ENCODE data around the gene TXNDC5. TPM values are rescaled to one million over a fixed set of nuclear protein-coding genes. Genes with fewer than 3 reads are reported as not detected.

TXNDC5 gene
- total RNA-seq, 1 donor from 2014 or later: 360 TPM

- Histone ChIP-seq H3K36me3 (ENCODE audit: control insufficient read depth, insufficient read depth, low read length) (peaks cover 1% of the 10 kb centered on the region), H3K27me3 (ENCODE audit: control insufficient read depth, insufficient read depth, low read length) (peaks cover 5% of the 10 kb centered on the region), H3K4me3 (ENCODE audit: low read depth, low read length) (peak overlapping the region; percentile 65)
- TF ChIP-seq, protein P1, sequence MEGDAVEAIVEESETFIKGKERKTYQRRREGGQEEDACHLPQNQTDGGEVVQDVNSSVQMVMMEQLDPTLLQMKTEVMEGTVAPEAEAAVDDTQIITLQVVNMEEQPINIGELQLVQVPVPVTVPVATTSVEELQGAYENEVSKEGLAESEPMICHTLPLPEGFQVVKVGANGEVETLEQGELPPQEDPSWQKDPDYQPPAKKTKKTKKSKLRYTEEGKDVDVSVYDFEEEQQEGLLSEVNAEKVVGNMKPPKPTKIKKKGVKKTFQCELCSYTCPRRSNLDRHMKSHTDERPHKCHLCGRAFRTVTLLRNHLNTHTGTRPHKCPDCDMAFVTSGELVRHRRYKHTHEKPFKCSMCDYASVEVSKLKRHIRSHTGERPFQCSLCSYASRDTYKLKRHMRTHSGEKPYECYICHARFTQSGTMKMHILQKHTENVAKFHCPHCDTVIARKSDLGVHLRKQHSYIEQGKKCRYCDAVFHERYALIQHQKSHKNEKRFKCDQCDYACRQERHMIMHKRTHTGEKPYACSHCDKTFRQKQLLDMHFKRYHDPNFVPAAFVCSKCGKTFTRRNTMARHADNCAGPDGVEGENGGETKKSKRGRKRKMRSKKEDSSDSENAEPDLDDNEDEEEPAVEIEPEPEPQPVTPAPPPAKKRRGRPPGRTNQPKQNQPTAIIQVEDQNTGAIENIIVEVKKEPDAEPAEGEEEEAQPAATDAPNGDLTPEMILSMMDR (IDR thresholded peaks at IDR 0.05; ENCODE audit: insufficient read depth, low read length, severe bottlenecking): no peak
- no peak for DNase-seq (ENCODE audit: low read depth)
- no peak for FAIRE-seq
Measured at GRCh38 chr6:7910298-7910653, 312 bp downstream of the TXNDC5 start.

DNA sequence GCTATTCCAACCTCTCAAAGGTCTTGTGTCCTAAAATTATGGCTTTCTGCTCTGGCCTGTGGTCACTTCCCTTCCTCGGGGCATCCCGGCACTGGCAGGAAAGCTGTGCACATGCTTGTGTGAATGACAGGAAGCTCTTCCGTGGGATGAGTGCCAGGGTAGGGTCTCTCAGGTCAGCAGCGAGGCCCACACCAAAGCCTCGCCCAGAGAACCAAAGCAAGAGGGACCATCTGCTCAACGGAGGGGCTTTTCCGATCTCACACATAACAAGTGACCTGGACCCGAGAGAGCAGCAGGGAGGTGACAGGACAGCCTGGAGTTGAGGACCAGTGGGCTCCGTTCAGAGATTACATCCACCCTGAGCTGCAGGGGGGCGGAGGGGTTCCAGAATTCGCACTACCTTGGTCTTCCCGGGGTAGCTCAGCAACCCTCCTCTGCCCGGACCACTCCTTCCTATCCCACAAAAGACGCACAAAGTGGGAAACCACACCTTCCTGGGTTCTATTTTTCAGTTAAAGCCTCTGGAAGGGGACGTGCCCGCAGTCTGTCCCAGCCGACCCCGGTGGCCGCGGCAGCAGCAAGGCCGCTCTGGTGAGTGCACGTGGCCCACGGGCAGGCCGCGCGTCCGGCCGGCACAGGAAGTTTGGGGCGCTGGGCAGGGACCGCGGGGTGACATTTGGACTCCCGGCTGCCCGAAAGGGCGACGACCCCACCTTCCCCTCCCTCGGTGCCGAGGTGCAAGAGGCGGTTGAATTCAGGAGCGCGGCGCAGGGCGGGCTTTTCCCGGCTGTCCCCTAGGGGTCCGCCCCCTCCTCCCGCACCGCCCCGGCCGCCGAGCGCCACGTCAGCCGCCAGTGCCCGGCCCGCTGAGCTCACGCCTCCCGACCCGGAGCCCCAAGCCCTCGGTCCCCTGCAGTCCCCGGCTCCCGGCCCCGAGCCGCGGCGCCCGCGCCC is 988 bp downstream of the TXNDC5 start:
- Histone ChIP-seq H3K36me3 (ENCODE audit: control insufficient read depth, insufficient read depth, low read length) (peaks cover 2% of the 10 kb centered on the region), H3K4me3 (ENCODE audit: low read depth, low read length) (peak overlapping the region; percentile 65), H3K27me3 (ENCODE audit: control insufficient read depth, insufficient read depth, low read length) (peaks cover 5% of the 10 kb centered on the region)
- FAIRE-seq: no peak
- TF ChIP-seq, protein P1 (IDR thresholded peaks at IDR 0.05; ENCODE audit: insufficient read depth, low read length, severe bottlenecking): no peak
- no peak for DNase-seq (ENCODE audit: low read depth)

GRCh38 chr6:7907159-7907558 is 3.4 kb downstream of the TXNDC5 start:
- FAIRE-seq (no peak), DNase-seq (ENCODE audit: low read depth) (no peak)
- TF ChIP-seq, protein P1 (IDR thresholded peaks at IDR 0.05; ENCODE audit: insufficient read depth, low read length, severe bottlenecking): no peak
- peaks cover 9% of the 10 kb centered on the region for H3K36me3 ChIP-seq (ENCODE audit: control insufficient read depth, insufficient read depth, low read length)
- H3K27me3 ChIP-seq (ENCODE audit: control insufficient read depth, insufficient read depth, low read length): no peaks in the 10 kb centered on the region
- H3K4me3 ChIP-seq (ENCODE audit: low read depth, low read length): no peak overlapping the region

DNA sequence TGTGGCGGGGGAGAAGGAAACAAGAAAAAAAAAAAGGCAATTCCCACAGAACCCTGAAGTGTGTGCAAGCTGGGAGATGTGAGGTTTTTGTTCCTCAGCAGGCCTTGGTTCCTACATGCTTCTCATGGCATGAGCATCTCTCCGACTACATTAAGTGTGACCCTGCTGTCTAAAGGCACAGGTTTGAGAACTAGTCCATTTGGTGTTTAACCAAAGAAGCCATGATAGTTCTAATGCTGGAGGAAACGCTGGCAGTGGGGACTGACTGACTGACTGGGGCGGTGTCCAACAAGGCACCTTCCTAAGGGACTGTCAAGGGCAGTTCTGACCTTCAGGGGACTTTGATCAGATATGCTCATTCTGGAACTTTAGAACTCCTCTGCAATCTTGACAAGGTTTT is 3.8 kb downstream of the TXNDC5 start:
- Histone ChIP-seq H3K4me3 (ENCODE audit: low read depth, low read length) (no peak overlapping the region), H3K27me3 (ENCODE audit: control insufficient read depth, insufficient read depth, low read length) (no peaks in the 10 kb centered on the region), H3K36me3 (ENCODE audit: control insufficient read depth, insufficient read depth, low read length) (peaks cover 9% of the 10 kb centered on the region)
- no peak for DNase-seq (ENCODE audit: low read depth)
- TF ChIP-seq, protein P1 (IDR thresholded peaks at IDR 0.05; ENCODE audit: insufficient read depth, low read length, severe bottlenecking): no peak
- no peak for FAIRE-seq

DNA sequence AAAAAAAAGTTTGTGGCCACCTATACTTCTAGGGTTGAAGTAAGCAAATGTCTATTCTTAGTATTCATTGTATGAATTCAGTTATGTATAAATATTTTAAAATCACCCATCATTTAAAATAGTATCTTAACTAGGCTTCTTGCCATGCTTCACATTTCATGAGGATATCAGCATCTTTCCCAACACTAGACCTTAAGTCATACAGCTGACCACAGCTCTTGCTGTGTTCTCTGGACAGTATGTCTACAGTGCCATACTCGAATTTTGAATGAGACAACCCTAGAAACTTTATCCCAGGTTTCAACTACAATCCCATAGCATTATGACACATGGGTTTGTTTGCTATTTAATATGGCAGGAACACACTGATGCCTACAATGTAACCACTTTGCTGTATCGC is 5.2 kb downstream of the TXNDC5 start:
- FAIRE-seq: no peak
- TF ChIP-seq, protein P1 (IDR thresholded peaks at IDR 0.05; ENCODE audit: insufficient read depth, low read length, severe bottlenecking): no peak

More for the DNA sequence above, 5.2 kb downstream of the TXNDC5 start:
- H3K27me3 ChIP-seq (ENCODE audit: control insufficient read depth, insufficient read depth, low read length): no peaks in the 10 kb centered on the region
- no peak for DNase-seq (ENCODE audit: low read depth)
- H3K36me3 ChIP-seq (ENCODE audit: control insufficient read depth, insufficient read depth, low read length): peaks cover 12% of the 10 kb centered on the region
- H3K4me3 ChIP-seq (ENCODE audit: low read depth, low read length): no peak overlapping the region
